IMR-90 (cell line): ENCODE results near the gene OR2C1. TPM values are rescaled to one million over a fixed set of nuclear protein-coding genes. Genes with fewer than 3 reads are reported as not detected.

Source experiments
- ATAC-seq: fragments of 200-7000 bp; cut with Tn5 transposase; 2 replicates; pipeline ENCODE4 v1.9.1; 2020; ENCODE audit warnings: low read depth, mild to moderate bottlenecking, moderate library complexity
- BruUV-seq: library from RNA; stranded (reverse); fragments of 400-500 nt; replicated peaks from 2 replicates; lab custom pipeline; 2021; lab: Mats Ljungman, UMichigan
- CTCF ChIA-PET: fragments of 300-600 bp; formaldehyde crosslinking; extraction: SDS; loops from one replicate; lab custom pipeline; 2021; ENCODE audit warnings: antibody characterized with exemption; lab: Yijun Ruan, JAX
- POLR2A ChIA-PET: fragments of 300-600 bp; sonication (Branson Sonifier 250); formaldehyde crosslinking; loops from one replicate; lab custom pipeline; 2022; ENCODE audit warnings: antibody characterized with exemption; ENCODE audit not compliant: unreplicated experiment; lab: Charles Lee
- DNase-seq: peaks from one replicate; pipeline ENCODE4 v3.0.0; 2013
- H2AFZ ChIP-seq: replicated peaks from 2 replicates; pipeline ENCODE3; 2013; ENCODE audit warnings: low read length, mild to moderate bottlenecking; ENCODE audit not compliant: poor library complexity
- H2AK5ac ChIP-seq: 2 replicates; pipeline ENCODE4 v1.6.1; 2013; ENCODE audit warnings: low read depth, low read length, inconsistent platforms
- H2AK9ac ChIP-seq: replicated peaks from 2 replicates; pipeline ENCODE3; 2013; ENCODE audit warnings: mild to moderate bottlenecking, low read depth, low read length, moderate library complexity; ENCODE audit not compliant: poor library complexity
- H2BK120ac ChIP-seq: 2 replicates; pipeline ENCODE4 v1.6.1; 2013; ENCODE audit warnings: low read depth, low read length, inconsistent platforms
- H2BK15ac ChIP-seq: 3 replicates; pipeline ENCODE4 v1.6.1; 2013; ENCODE audit warnings: low read depth, low read length, inconsistent platforms
- H2BK20ac ChIP-seq: 2 replicates; pipeline ENCODE4 v1.6.1; 2013; ENCODE audit warnings: low read depth, mild to moderate bottlenecking, inconsistent platforms, low read length, moderate library complexity
- H2BK5ac ChIP-seq: 2 replicates; pipeline ENCODE4 v1.6.1; 2013; ENCODE audit warnings: mild to moderate bottlenecking, low read depth, low read length, inconsistent platforms; ENCODE audit not compliant: poor library complexity, severe bottlenecking
- H3K14ac ChIP-seq: replicated peaks from 2 replicates; pipeline ENCODE4 v1.6.1; 2013; ENCODE audit warnings: low read depth, low read length, inconsistent platforms
- H3K18ac ChIP-seq: 2 replicates; pipeline ENCODE4 v1.6.1; 2013; ENCODE audit warnings: low read depth, low read length, control low read depth
- H3K23ac ChIP-seq: 2 replicates; pipeline ENCODE4 v1.6.1; 2013; ENCODE audit warnings: low read depth, low read length, inconsistent platforms
- H3K27ac ChIP-seq: 2 replicates; pipeline ENCODE4 v1.5.1; 2013; ENCODE audit warnings: mild to moderate bottlenecking, control low read depth, low read length; ENCODE audit not compliant: insufficient read depth
- H3K27me3 ChIP-seq: 2 replicates; pipeline ENCODE4 v1.6.1; 2013; ENCODE audit warnings: low read length; ENCODE audit not compliant: control insufficient read depth, insufficient read depth
- H3K36me3 ChIP-seq: 2 replicates; pipeline ENCODE4 v1.6.1; 2013; ENCODE audit warnings: low read length, mixed read lengths; ENCODE audit not compliant: control insufficient read depth, insufficient read depth
- H3K4ac ChIP-seq: 2 replicates; pipeline ENCODE4 v1.6.1; 2013; ENCODE audit warnings: low read depth, low read length, inconsistent platforms
- H3K4me1 ChIP-seq: 2 replicates; pipeline ENCODE4 v1.6.1; 2013; ENCODE audit warnings: low read length, mixed read lengths; ENCODE audit not compliant: control insufficient read depth, insufficient read depth
- H3K4me2 ChIP-seq: 2 replicates; pipeline ENCODE4 v1.6.1; 2013; ENCODE audit warnings: low read depth, mild to moderate bottlenecking, control low read depth, low read length, moderate library complexity
- H3K4me3 ChIP-seq: 2 replicates; pipeline ENCODE4 v1.5.1; 2013; ENCODE audit warnings: low read depth, mild to moderate bottlenecking, control low read depth, low read length, moderate library complexity; ENCODE audit not compliant: insufficient read depth
- H3K56ac ChIP-seq: 2 replicates; pipeline ENCODE4 v1.6.1; 2013; ENCODE audit warnings: low read length, inconsistent platforms; ENCODE audit not compliant: insufficient read depth; ENCODE audit errors: extremely low read depth
- H3K79me1 ChIP-seq, 2 experiments: 2 replicates each; pipeline ENCODE4 v1.6.1; 2013; ENCODE audit warnings: low read length in 2 of 2, inconsistent platforms in 1 of 2, low read depth in 1 of 2
- H3K9ac ChIP-seq: 2 replicates; pipeline ENCODE4 v1.6.1; 2013; ENCODE audit warnings: low read depth, low read length, control low read depth
- H3K9me1 ChIP-seq: 2 replicates; pipeline ENCODE4 v1.6.1; 2013; ENCODE audit warnings: low read length, inconsistent platforms; ENCODE audit not compliant: insufficient read depth
- H3K9me3 ChIP-seq: 2 replicates; pipeline ENCODE4 v1.6.1; 2013; ENCODE audit warnings: low read length; ENCODE audit not compliant: control insufficient read depth, insufficient read depth
- H4K20me1 ChIP-seq: 2 replicates; pipeline ENCODE4 v1.6.1; 2013; ENCODE audit warnings: low read length, inconsistent platforms; ENCODE audit not compliant: insufficient read depth
- H4K5ac ChIP-seq: 2 replicates; pipeline ENCODE4 v1.6.1; 2013; ENCODE audit warnings: mild to moderate bottlenecking, low read depth, low read length, control low read depth
- H4K8ac ChIP-seq, 2 experiments: 2 replicates each; pipeline ENCODE4 v1.6.1; 2013; ENCODE audit warnings: low read depth in 2 of 2, low read length in 2 of 2, control low read depth in 1 of 2, inconsistent platforms in 1 of 2
- H4K91ac ChIP-seq: 2 replicates; pipeline ENCODE4 v1.6.1; 2013; ENCODE audit warnings: low read depth, low read length, inconsistent platforms; ENCODE audit not compliant: insufficient read depth
- USF2 ChIP-seq: fragments of 150-350 bp; IDR thresholded peaks from 2 replicates; pipeline ENCODE4 v1.6.1; 2017; ENCODE audit warnings: mild to moderate bottlenecking, antibody characterized with exemption, low read length, low read depth
- WGBS, 2 experiments: methylation state at CpG; one replicate each; pipeline versions ENCODE4 v1.1.5 to v1.1.7; 2013; ENCODE audit warnings: missing lambda C conversion rate in 2 of 2; ENCODE audit not compliant: insufficient read length in 1 of 2; ENCODE audit errors: extremely low coverage in 2 of 2; 5-methylcytosine and 5-hydroxymethylcytosine counted together
- dilution Hi-C: fragments of 300-500 bp; cut with HindIII; formaldehyde crosslinking; loops from one replicate; pipeline ENCODE4 v1.14.3; 2018; ENCODE audit warnings: low sequenced_read_pairs; ENCODE audit not compliant: unreplicated experiment
- in situ Hi-C: fragments of 300-500 bp; cut with MboI; formaldehyde crosslinking; loops from 3 replicates; pipeline ENCODE4 v1.14.3; 2019; ENCODE audit warnings: low sequenced_read_pairs, inconsistent platforms, mixed read lengths
- intact Hi-C: fragments of 100-400 bp; cut with micrococcal nuclease; formaldehyde crosslinking; loops from 2 replicates; pipeline ENCODE4 v1.10.0; 2022
- polyA plus RNA-seq, 3 experiments: library from polyadenylated mRNA; depleted of rRNA; stranded (reverse); fragments of >200 nt; gene quantifications; 2 replicates each; pipeline ENCODE4 v1.2.3, GENCODE V29; 2012; ENCODE audit warnings: low replicate concordance in 1 of 3
- total RNA-seq: library from RNA; depleted of rRNA; stranded (reverse); fragments of >200 nt; gene quantifications from 2 replicates; pipeline ENCODE4 v1.2.3, GENCODE V29; 2012

Gene OR2C1
- total and polyA plus RNA-seq, 2 of the 4 experiments (the other 2 are of a cell fraction) = under 0.01 to 0.05 TPM

- in situ Hi-C loops (no loop called here), intact Hi-C loops (no loop called here), dilution Hi-C loops (no loop called here)
- Histone ChIP-seq H4K8ac (no peak overlapping the region), H3K56ac (no peak overlapping the region), H3K27ac (no peak overlapping the region), H3K4me1 (no peaks in the 10 kb centered on the region), H2BK20ac (no peak overlapping the region), H2BK15ac (no peak overlapping the region), H2AK9ac (no peak overlapping the region), H4K20me1 (no peaks in the 10 kb centered on the region), H3K4me3 (no peak overlapping the region), H2AK5ac (no peak overlapping the region), H3K4ac (no peak overlapping the region), H2BK5ac (no peak overlapping the region), H3K79me1 (no peaks in the 10 kb centered on the region), H4K5ac (no peak overlapping the region), H3K9me3 (peaks cover 5% of the 10 kb centered on the region; the same call in 1 of the 2 replicates), H2BK120ac (no peak overlapping the region), H3K18ac (no peak overlapping the region), H3K36me3 (no peaks in the 10 kb centered on the region), H3K9ac (no peak overlapping the region), H4K91ac (no peak overlapping the region), H3K14ac (no peak overlapping the region), H2AFZ (no peak overlapping the region), H3K9me1 (no peaks in the 10 kb centered on the region), H3K4me2 (no peak overlapping the region), H3K23ac (no peak overlapping the region), H3K27me3 (no peaks in the 10 kb centered on the region; the same call in 1 of the 2 replicates)
- no peak for TF ChIP-seq USF2
- DNase-seq = no peak
- no TSS peak for BruUV-seq
- CTCF ChIA-PET = no interaction called here
- POLR2A ChIA-PET = no interaction called here
- no CpG with 5 or more reads among the region's 1 CpG for WGBS, 2 experiments
- ATAC-seq = no peak
Observed at GRCh38 chr16:3358871-3359270, 3.2 kb downstream of the OR2C1 start.
